GM21381 (cell line): ENCODE data around the gene CD164L2.

Source experiments
- ATAC-seq: cut with Tn5 transposase; IDR thresholded peaks from one replicate; pipeline ENCODE4 v1.9.1; 2021; ENCODE audit warnings: mild to moderate bottlenecking, moderate library complexity; ENCODE audit not compliant: unreplicated experiment

Gene CD164L2

GRCh38 chr1:27349784-27350662 is 33.1 kb downstream of the CD164L2 start:
- no peak for ATAC-seq

- ATAC-seq: no peak
Observed at GRCh38 chr1:27348861-27349783, 34.0 kb downstream of the CD164L2 start.

- no peak for ATAC-seq
Observed at GRCh38 chr1:27346991-27347624, 36.0 kb downstream of the CD164L2 start.

- ATAC-seq: no peak
Observed at GRCh38 chr1:27346357-27346756, 36.8 kb downstream of the CD164L2 start.

- ATAC-seq: no peak
Observed at GRCh38 chr1:27345272-27345671, 37.9 kb downstream of the CD164L2 start.

GRCh38 chr1:27343639-27344025 is 39.5 kb downstream of the CD164L2 start:
- ATAC-seq: no peak

GRCh38 chr1:27342778-27343638 is 40.1 kb downstream of the CD164L2 start:
- ATAC-seq: peak; percentile 39

GRCh38 chr1:27342391-27342777 is 40.7 kb downstream of the CD164L2 start:
- no peak for ATAC-seq

- no peak for ATAC-seq
Observed at GRCh38 chr1:27341525-27342252, 41.4 kb downstream of the CD164L2 start, which contains the start of gene SYTL1. TSS of gene SYTL1 (plus strand) at chr1:27342022. CDS start at chr1:27345335, 3,313 bp downstream.

GRCh38 chr1:27339213-27339612 is 43.9 kb downstream of the CD164L2 start:
- ATAC-seq: no peak

GRCh38 chr1:27338751-27339150 is 44.4 kb downstream of the CD164L2 start:
- ATAC-seq: no peak

- ATAC-seq: no peak
Observed at GRCh38 chr1:27336756-27337155, 46.4 kb downstream of the CD164L2 start.

GRCh38 chr1:27335506-27336422 is 47.4 kb downstream of the CD164L2 start:
- ATAC-seq: no peak

- ATAC-seq: no peak
Observed at GRCh38 chr1:27333717-27334279, 49.3 kb downstream of the CD164L2 start.

- no peak for ATAC-seq
Observed at GRCh38 chr1:27332536-27333281, 50.4 kb downstream of the CD164L2 start.

GRCh38 chr1:27331922-27332321 is 51.2 kb downstream of the CD164L2 start:
- ATAC-seq: no peak

GRCh38 chr1:27331426-27331825 is 51.7 kb downstream of the CD164L2 start:
- ATAC-seq: no peak
